Stimulated activated CD8-positive, alpha-beta memory T cell treated with anti-CD3 and anti-CD28 coated beads, Interleukin-12 subunit alpha, Interleukin-12 subunit beta, amount 100 ng/mL, for 4 hours (primary cell): Measurements from ENCODE around the gene ABITRAM.
"Not testable (repeated sequence)": the region's sequence is repeated elsewhere in the genome, so short reads cannot be mapped to it uniquely, and the experiment has no call there.

Experiments
- DNase-seq: peaks from one replicate; pipeline ENCODE4 v3.0.0-alpha.2; 2020; ENCODE audit warnings: low read depth

ABITRAM gene

GRCh38 chr9:108928386-108928785 lies 5.8 kb upstream of the ABITRAM start:
- DNase-seq = no peak

GRCh38 chr9:108933231-108933717 lies 926 bp upstream of the ABITRAM start:
- no peak for DNase-seq

- peak; percentile 85 for DNase-seq
These were observed 380 bp upstream of the ABITRAM start, which contains the start of gene ELP1 for GRCh38 chr9:108933718-108934322. Gene ELP1 (minus strand): TSS chr9:108934124. CDS start chr9:108931146, 2,978 bp downstream.

DNA sequence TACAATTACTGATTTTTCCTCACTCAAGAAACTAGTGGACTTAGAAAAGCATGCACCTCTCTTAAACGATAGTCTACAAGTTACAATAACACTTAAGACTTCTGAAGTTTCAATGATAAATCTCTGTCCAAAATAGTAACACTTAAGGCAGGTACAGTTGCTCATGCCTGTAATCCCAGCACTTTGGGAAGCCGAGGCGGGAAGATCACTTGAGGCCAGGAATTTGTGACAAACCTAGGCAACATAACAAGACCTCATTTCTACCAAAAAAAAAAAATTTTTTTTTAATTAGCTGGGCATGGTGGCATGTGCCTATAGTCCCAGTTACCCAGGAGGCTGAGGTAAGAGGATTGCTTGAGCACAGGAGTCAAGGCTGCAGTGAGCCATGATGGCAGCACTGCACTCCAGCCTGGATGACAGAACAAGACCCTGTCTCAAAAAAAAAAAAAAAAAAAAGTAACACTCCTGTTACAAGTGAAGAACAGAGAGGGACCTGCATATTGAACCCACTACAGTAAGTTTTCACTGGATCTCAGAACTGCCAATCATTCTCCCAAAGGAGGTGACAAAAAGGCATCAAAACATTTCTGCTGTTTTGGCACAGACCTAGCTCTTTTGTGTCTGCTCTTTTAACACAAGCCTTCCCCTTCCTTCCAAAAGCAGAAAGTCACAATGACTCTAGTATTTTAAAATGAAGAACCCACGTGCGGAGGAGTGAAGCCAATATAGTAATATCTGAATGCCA lies 3.5 kb downstream of the ABITRAM start:
- DNase-seq = no peak

DNA sequence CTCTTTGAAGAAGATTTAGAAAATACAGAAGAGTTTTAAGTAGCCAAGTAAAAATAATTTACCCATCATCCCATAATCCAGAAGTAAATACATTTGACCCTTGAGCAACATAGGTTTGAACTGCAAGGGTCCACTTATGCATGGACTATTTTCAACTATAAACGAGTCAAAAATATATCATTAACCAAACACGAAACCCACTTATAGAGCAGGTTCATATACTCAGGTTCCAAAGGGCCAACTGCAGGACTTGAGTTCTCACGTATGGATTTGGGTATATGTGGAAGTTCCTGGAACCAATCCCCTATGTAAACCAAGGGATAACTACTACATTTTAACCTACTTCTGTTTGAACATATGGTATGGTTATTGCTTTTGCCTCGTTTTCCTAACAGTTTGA lies 5.8 kb downstream of the ABITRAM start:
- DNase-seq = no peak

GRCh38 chr9:108950168-108950567 lies 16.0 kb downstream of the ABITRAM start:
- no peak for DNase-seq

- DNase-seq = no peak
These were observed 17.4 kb downstream of the ABITRAM start for GRCh38 chr9:108951578-108951977.

DNA sequence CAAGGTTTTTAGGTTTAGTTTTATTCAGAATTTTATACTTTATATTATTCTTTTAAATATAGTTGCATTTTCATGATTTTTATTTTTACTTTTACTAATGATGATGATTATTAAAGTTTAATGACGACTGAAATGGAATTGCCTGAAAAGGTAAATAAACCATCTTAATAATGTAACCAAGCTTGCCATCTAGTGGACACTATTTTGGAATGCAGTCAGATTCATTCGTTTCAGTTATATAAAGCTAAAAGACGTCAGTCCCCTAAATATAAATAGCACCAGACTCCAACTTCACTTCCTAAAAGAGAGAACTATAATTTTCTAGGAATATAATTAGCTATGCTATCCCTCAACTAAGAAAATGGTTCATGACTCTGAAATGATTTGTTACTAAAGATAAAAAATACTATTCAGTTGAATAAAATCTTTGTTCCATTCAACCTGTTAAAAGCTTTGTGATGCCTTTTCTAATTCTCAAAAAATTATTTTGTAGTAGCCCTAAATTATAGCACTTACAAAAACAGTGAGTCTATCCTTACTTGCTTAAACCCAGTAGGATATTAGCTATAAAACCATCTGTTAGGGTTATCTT lies 19.9 kb downstream of the ABITRAM start:
- DNase-seq = no peak

GRCh38 chr9:108956022-108956630 lies 21.9 kb downstream of the ABITRAM start:
- no peak for DNase-seq

GRCh38 chr9:108956631-108957026 lies 22.4 kb downstream of the ABITRAM start:
- DNase-seq = no peak

GRCh38 chr9:108960331-108960730 lies 26.1 kb downstream of the ABITRAM start:
- no peak for DNase-seq

DNA sequence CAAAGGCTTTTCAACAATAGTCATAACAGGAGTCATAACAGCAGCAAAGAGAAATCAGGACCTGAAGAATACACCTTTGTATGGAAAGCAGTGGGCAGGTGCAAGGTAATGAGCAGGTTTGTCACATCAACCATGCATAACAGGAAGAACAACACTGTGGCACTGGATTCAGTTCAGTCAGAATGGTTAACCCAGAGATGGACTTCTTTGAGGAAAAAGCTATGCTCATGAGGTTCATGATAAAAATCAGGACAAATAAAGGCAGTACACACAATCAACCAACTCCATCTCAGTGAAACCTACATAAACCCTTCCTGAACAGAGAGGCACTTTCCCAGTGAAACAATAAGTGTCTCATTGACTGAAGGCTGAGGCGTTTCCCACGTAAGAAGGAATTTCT lies 27.0 kb downstream of the ABITRAM start:
- DNase-seq = no peak

GRCh38 chr9:108963459-108964143 lies 29.4 kb downstream of the ABITRAM start:
- DNase-seq = no peak

DNA sequence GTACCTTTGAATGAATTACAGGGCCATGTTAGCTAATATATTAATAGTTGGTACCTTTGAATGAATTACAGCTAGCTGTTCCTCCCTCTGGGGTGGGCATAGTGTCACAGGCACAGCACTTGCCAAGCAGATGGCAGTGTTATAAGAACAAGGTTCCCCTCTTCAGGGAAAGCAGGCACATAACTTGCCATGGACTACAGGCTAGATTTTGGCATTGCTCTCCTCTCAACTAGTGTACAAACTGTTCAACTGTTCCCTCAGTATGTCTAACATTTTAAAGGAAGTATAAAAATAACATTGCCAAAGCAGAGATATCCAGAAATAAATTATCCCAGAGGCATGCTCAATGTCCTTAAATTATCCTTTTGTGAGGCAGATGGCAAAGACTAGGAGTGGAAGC lies 33.7 kb downstream of the ABITRAM start:
- DNase-seq = no peak

GRCh38 chr9:108971392-108971791 lies 37.2 kb downstream of the ABITRAM start:
- DNase-seq = not testable (repeated sequence)

GRCh38 chr9:108972186-108972585 lies 38.0 kb downstream of the ABITRAM start:
- DNase-seq = no peak

GRCh38 chr9:108972626-108973209 lies 38.5 kb downstream of the ABITRAM start:
- no peak for DNase-seq

- DNase-seq = no peak
These were observed 39.7 kb downstream of the ABITRAM start for GRCh38 chr9:108973895-108974294.

GRCh38 chr9:108978205-108978604 lies 44.0 kb downstream of the ABITRAM start:
- no peak for DNase-seq

DNA sequence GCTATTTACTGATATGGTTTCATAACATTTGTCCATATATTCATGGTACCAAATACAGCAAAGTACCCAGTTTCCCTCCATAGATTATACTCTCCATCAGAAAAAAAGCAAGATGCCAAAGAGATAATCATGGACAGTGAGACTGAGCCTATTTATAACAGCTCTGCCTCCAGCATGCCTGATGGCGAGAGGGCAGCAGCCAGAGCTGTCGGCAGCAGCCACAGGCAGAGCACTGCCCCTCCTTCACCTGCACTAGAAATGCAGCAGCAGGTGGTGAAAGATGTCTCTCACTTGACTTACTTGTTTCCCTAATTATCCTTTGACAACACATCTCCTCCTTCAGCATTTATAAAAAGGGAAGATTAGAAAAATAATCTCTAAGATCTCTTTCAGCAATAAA lies 46.7 kb downstream of the ABITRAM start:
- no peak for DNase-seq

DNA sequence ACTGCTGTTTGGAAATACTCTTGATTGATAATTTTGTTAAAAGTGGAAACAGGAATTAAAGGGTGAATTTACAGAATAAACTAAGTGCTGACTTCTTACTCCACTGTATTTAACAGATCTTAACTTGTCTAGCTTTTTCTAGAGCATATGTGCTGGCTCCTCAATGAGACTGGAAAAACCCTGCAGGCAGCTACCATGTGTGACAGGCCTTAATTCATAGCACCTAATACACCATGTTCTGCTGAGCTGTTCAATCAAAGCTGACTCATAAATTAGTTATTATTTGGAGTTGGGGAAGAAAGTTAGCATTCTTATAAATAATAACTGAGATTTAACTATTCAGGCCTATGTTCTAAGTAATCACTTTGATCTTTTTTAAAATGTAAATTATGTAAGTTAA lies 49.7 kb downstream of the ABITRAM start:
- DNase-seq = no peak
